Ishikawa (cell line): ENCODE measurements around the gene SLC26A2.

Source experiments
- CEBPB ChIP-seq: IDR thresholded peaks from 2 replicates; pipeline ENCODE4 v1.6.1; 2012
- EGR1 ChIP-seq: IDR thresholded peaks from 2 replicates; pipeline ENCODE4 v1.6.1; 2012
- EP300 ChIP-seq: IDR thresholded peaks from 2 replicates; pipeline ENCODE4 v1.6.1; 2012; ENCODE audit warnings: borderline replicate concordance
- MAX ChIP-seq: IDR thresholded peaks from 2 replicates; pipeline ENCODE4 v1.6.1; 2012
- RAD21 ChIP-seq: IDR thresholded peaks from 2 replicates; pipeline ENCODE4 v1.6.1; 2012; ENCODE audit warnings: low read depth
- REST ChIP-seq: IDR thresholded peaks from 2 replicates; pipeline ENCODE4 v1.6.1; 2012; ENCODE audit warnings: low read depth, mild to moderate bottlenecking
- TAF1 ChIP-seq: IDR thresholded peaks from 2 replicates; pipeline ENCODE4 v1.6.1; 2012; ENCODE audit warnings: low read depth, mild to moderate bottlenecking
- TF ChIP-seq, protein P1 (sequence below): IDR thresholded peaks from 2 replicates; pipeline ENCODE4 v1.6.1; 2012

DNA sequence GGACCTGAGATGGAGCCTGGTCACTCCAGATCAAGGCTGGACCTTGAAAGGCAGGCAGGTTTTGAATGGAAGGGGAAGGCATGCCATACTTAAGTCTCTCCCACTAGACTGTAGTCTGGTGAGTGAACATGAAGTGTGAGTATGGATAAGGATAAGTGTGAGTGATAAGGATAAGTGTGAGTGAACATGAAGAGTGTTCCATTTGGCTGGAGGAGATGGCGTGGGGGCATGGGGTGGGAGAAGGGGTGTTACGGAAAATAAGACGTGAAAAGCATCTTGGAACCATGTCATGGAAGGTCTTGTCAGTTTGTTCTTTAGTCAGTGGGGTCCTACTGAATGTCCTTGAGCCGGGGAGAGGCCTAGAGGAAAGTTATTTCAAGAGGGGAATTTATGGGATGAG lies 72.8 kb downstream of the SLC26A2 start:
- TF ChIP-seq CEBPB (no peak), MAX (no peak), TAF1 (no peak), REST (no peak), RAD21 (no peak), EP300 (no peak), EGR1 (no peak)
- TF ChIP-seq, protein P1, sequence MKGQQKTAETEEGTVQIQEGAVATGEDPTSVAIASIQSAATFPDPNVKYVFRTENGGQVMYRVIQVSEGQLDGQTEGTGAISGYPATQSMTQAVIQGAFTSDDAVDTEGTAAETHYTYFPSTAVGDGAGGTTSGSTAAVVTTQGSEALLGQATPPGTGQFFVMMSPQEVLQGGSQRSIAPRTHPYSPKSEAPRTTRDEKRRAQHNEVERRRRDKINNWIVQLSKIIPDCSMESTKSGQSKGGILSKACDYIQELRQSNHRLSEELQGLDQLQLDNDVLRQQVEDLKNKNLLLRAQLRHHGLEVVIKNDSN = no peak
